HepG2 (cell line): ENCODE measurements around the gene VCPKMT. TPM values are rescaled to one million over a fixed set of nuclear protein-coding genes. Genes with fewer than 3 reads are reported as not detected.

Source experiments
- ATAC-seq: fragments of 200-7000 bp; cut with Tn5 transposase; 3 replicates; pipeline ENCODE4 v1.9.1; 2020; ENCODE audit warnings: mild to moderate bottlenecking, moderate library complexity
- BruUV-seq: library from RNA; stranded (reverse); fragments of 400-500 nt; replicated peaks from 2 replicates; lab custom pipeline; 2021; lab: Mats Ljungman, UMichigan
- CTCF ChIA-PET: fragments of 300-600 bp; formaldehyde crosslinking; extraction: SDS; loops from one replicate; lab custom pipeline; 2021; ENCODE audit warnings: low total read pairs, inconsistent platforms, low intra/inter-chr PET ratio; lab: Yijun Ruan, JAX
- POLR2A ChIA-PET: fragments of 350-600 bp; sonication (Branson Sonifier 250); formaldehyde crosslinking; loops from one replicate; lab custom pipeline; 2020; ENCODE audit warnings: antibody characterized with exemption, inconsistent platforms; lab: Yijun Ruan, JAX
- DNase-seq: peaks from one replicate; pipeline ENCODE4 v3.0.0-alpha.2; 2015; ENCODE audit warnings: low spot score
- FAIRE-seq: peaks from 3 replicates; lab custom pipeline; 2011; peaks lifted over from hg19 to GRCh38; lab: Jason Lieb, UNC
- H2AFZ ChIP-seq: one replicate; pipeline ENCODE4 v1.6.1; 2011; ENCODE audit warnings: low read length, inconsistent platforms
- H3K27ac ChIP-seq: fragments of 300-600 bp; 3 replicates; pipeline ENCODE4 v1.8.0; 2011; ENCODE audit warnings: mixed run types, mild to moderate bottlenecking, mixed read lengths, low read length, inconsistent platforms; ENCODE audit not compliant: insufficient read depth; ENCODE audit errors: extremely low read length
- H3K27me3 ChIP-seq, 2 experiments: fragments of 200-600 bp in 1 of 2; 2 replicates in 1 of 2; 3 replicates in 1 of 2; pipeline versions ENCODE4 v1.6.0 to v1.8.0; 2011; ENCODE audit warnings: low read length in 2 of 2, mild to moderate bottlenecking in 2 of 2, moderate library complexity in 2 of 2, inconsistent platforms in 1 of 2; ENCODE audit not compliant: insufficient read depth in 2 of 2, control insufficient read depth in 1 of 2
- H3K36me3 ChIP-seq, 2 experiments: fragments of 200-600 bp in 1 of 2; replicated peaks in 1 of 2; 2 replicates in 1 of 2; 3 replicates in 1 of 2; pipeline versions ENCODE4 v1.5.1 to v1.8.0; 2011; ENCODE audit warnings: low read length in 2 of 2, inconsistent platforms in 1 of 2; ENCODE audit not compliant: insufficient read depth in 2 of 2, control insufficient read depth in 1 of 2
- H3K4me1 ChIP-seq: 2 replicates; pipeline ENCODE4 v1.5.1; 2012; ENCODE audit warnings: low read length, inconsistent platforms; ENCODE audit not compliant: insufficient read depth
- H3K4me2 ChIP-seq: 2 replicates; pipeline ENCODE4 v1.6.0; 2011; ENCODE audit warnings: low read depth, low read length, inconsistent platforms
- H3K4me3 ChIP-seq, 3 experiments: fragments of 200-600 bp in 1 of 3; sonication (generic), shearing (Covaris generic) in 1 of 3; replicated peaks in 1 of 3; 2 replicates each; pipeline ENCODE4 v1.5.1; 2011 to 2016; ENCODE audit warnings: low read length in 3 of 3, inconsistent platforms in 2 of 3, low read depth in 2 of 3, mild to moderate bottlenecking in 2 of 3, control low read depth in 1 of 3, mixed read lengths in 1 of 3; ENCODE audit not compliant: insufficient read depth in 1 of 3
- H3K79me2 ChIP-seq: one replicate; pipeline ENCODE4 v1.6.1; 2011; ENCODE audit warnings: low read length, inconsistent platforms; ENCODE audit not compliant: insufficient read depth
- H3K9ac ChIP-seq: 2 replicates; pipeline ENCODE4 v1.6.0; 2011; ENCODE audit warnings: mild to moderate bottlenecking, low read depth, low read length, inconsistent platforms; ENCODE audit not compliant: insufficient read depth
- H3K9me3 ChIP-seq: 2 replicates; pipeline ENCODE4 v1.5.1; 2012; ENCODE audit warnings: mild to moderate bottlenecking, low read length
- H4K20me1 ChIP-seq: 2 replicates; pipeline ENCODE4 v1.6.0; 2011; ENCODE audit warnings: inconsistent platforms, mild to moderate bottlenecking, low read length, moderate library complexity; ENCODE audit not compliant: insufficient read depth
- ATF1 ChIP-seq: IDR thresholded peaks from 2 replicates; pipeline ENCODE4 v1.6.1; 2016; ENCODE audit warnings: mild to moderate bottlenecking, control low read depth
- CEBPB ChIP-seq: IDR thresholded peaks from 2 replicates; pipeline ENCODE4 v1.6.1; 2011; ENCODE audit warnings: low read depth, low read length, improper control_type of control experiment, borderline replicate concordance
- FOXC1 ChIP-seq: sonication (generic); formaldehyde crosslinking; IDR thresholded peaks from 2 replicates; pipeline ENCODE4 v1.8.0; 2022; ENCODE audit warnings: mild to moderate bottlenecking, missing genetic modification reagents, borderline replicate concordance
- GLI4 ChIP-seq: sonication (generic); formaldehyde crosslinking; IDR thresholded peaks from 2 replicates; pipeline ENCODE4 v1.5.1; 2020; ENCODE audit warnings: missing genetic modification reagents, mild to moderate bottlenecking, moderate library complexity, borderline replicate concordance
- ISX ChIP-seq: sonication (generic); formaldehyde crosslinking; conservative IDR thresholded peaks from 2 replicates; pipeline ENCODE4 v1.5.0; 2020; ENCODE audit warnings: missing genetic modification reagents
- MBNL3 ChIP-seq: fragments of 250-450 bp; sonication (Bioruptor Pico); conservative IDR thresholded peaks from 2 replicates; pipeline ENCODE4 v1.8.0; 2022; ENCODE audit warnings: mild to moderate bottlenecking, inconsistent platforms
- NFE2L1 ChIP-seq: sonication (generic); formaldehyde crosslinking; IDR thresholded peaks from 2 replicates; pipeline ENCODE4 v1.4.0; 2020; ENCODE audit warnings: missing genetic modification reagents, mild to moderate bottlenecking, borderline replicate concordance
- SIN3A ChIP-seq: IDR thresholded peaks from 2 replicates; pipeline ENCODE4 v1.6.1; 2011; ENCODE audit warnings: low read depth, mild to moderate bottlenecking, control low read depth, low read length, borderline replicate concordance
- TFDP2 ChIP-seq: sonication (generic); formaldehyde crosslinking; IDR thresholded peaks from 2 replicates; pipeline ENCODE4 v1.4.0; 2020; ENCODE audit warnings: missing genetic modification reagents
- THAP11 ChIP-seq: IDR thresholded peaks from 2 replicates; pipeline ENCODE4 v1.6.1; 2016; ENCODE audit warnings: missing biosample characterization, missing genetic modification reagents
- ZNF207 ChIP-seq: fragments of 450-650 bp; IDR thresholded peaks from 2 replicates; pipeline ENCODE4 v1.6.1; 2016; ENCODE audit warnings: antibody characterized with exemption, borderline replicate concordance
- ZNF460 ChIP-seq: sonication (generic); formaldehyde crosslinking; IDR thresholded peaks from 2 replicates; pipeline ENCODE4 v1.5.1; 2020; ENCODE audit warnings: missing genetic modification reagents, mild to moderate bottlenecking, borderline replicate concordance
- ZNF503 ChIP-seq: sonication (generic); formaldehyde crosslinking; IDR thresholded peaks from 2 replicates; pipeline ENCODE4 v1.4.0; 2020; ENCODE audit warnings: missing genetic modification reagents
- ZNF841 ChIP-seq: sonication (generic); formaldehyde crosslinking; IDR thresholded peaks from 2 replicates; pipeline ENCODE4 v1.8.1; 2023; ENCODE audit warnings: missing genetic modification reagents, borderline replicate concordance
- ZSCAN22 ChIP-seq: sonication (generic); formaldehyde crosslinking; IDR thresholded peaks from 2 replicates; pipeline ENCODE4 v1.4.0; 2020; ENCODE audit warnings: mild to moderate bottlenecking, missing genetic modification reagents
- WGBS: methylation state at CpG from one replicate; pipeline ENCODE4 v1.1.6; 2017; ENCODE audit warnings: low lambda C conversion rate; 5-methylcytosine and 5-hydroxymethylcytosine counted together
- in situ Hi-C: cut with HindIII; loops from 2 replicates; pipeline ENCODE4 v1.10.0; 2017; ENCODE audit warnings: low pct_unique_long_range_greater_than_20kb; ENCODE audit not compliant: extremely low pct_ligation_motif_present
- intact Hi-C: fragments of 100-400 bp; cut with micrococcal nuclease; formaldehyde crosslinking; loops from one replicate; pipeline ENCODE4 v1.10.0; 2022; ENCODE audit not compliant: unreplicated experiment
- polyA plus RNA-seq, 8 experiments: library from polyadenylated mRNA; depleted of rRNA in 3 of 8; stranded (reverse) in 7 of 8; unstranded in 1 of 8; fragments of >200 nt; fragmentation: Illumina TruSeq in 4 of 8; extraction: Trizol in 4 of 8; gene quantifications; 2 replicates each; pipeline versions ENCODE4 v1.2.1 to v1.2.3, GENCODE V29; 2011 to 2016; ENCODE audit warnings: low read depth in 4 of 8, missing spikeins in 1 of 8, mixed read lengths in 1 of 8; ENCODE audit not compliant: insufficient read depth in 1 of 8
- total RNA-seq, 5 experiments: library from RNA; depleted of rRNA; stranded (reverse); fragments of >200 nt; fragmentation: Illumina TruSeq; extraction: Trizol; gene quantifications; 2 replicates each; pipeline ENCODE4 v1.2.3, GENCODE V29; 2016; ENCODE audit warnings: low read depth in 1 of 5

The VCPKMT gene
- total and polyA plus RNA-seq, 2 of the 13 experiments (the other 11 are each of a cell fraction or from before 2014, with no cell fraction given): 3.9 to 5.4 TPM

GRCh38 chr14:50117456-50117855 is 1.1 kb upstream of the VCPKMT start:
- WGBS: 97% methylated on average over 2 of the region's 2 CpGs
- Histone ChIP-seq H3K27ac (no peak overlapping the region), H3K9ac (no peak overlapping the region)
- TF ChIP-seq GLI4 (CRISPR knock-in tag): no peak
- TF ChIP-seq ZNF460 (CRISPR knock-in tag): no peak
- TF ChIP-seq FOXC1 (CRISPR knock-in tag): no peak
- TF ChIP-seq ATF1 (CRISPR knock-in tag): no peak
- no peak for TF ChIP-seq ZSCAN22
- TF ChIP-seq ISX (CRISPR knock-in tag): no peak
- no peak for TF ChIP-seq MBNL3 (CRISPR knock-in tag)
- no peak for TF ChIP-seq TFDP2 (CRISPR knock-in tag)
- no peak for TF ChIP-seq THAP11 (CRISPR knock-in tag)
- TF ChIP-seq CEBPB: no peak
- no peak for TF ChIP-seq ZNF207
- TF ChIP-seq ZNF841: no peak
- TF ChIP-seq SIN3A: no peak
- TF ChIP-seq NFE2L1 (CRISPR knock-in tag): no peak
- no peak for TF ChIP-seq ZNF503
- TF ChIP-seq, all 625 proteins: peak for 0
- Histone ChIP-seq H3K4me3 (no peak overlapping the region), H3K79me2 (peaks cover 17% of the 10 kb centered on the region), H3K4me1 (peaks cover 20% of the 10 kb centered on the region), H3K36me3 (peaks cover 3 to 13% of the 10 kb centered on the region in 2 experiments; a peak in 4 of 5 replicates), H3K27me3 (no peaks in the 10 kb centered on the region), H3K4me2 (no peak overlapping the region), H2AFZ (no peak overlapping the region), H3K9me3 (no peaks in the 10 kb centered on the region), H4K20me1 (no peaks in the 10 kb centered on the region)
- in situ Hi-C loops (no loop called here), intact Hi-C loops (no loop called here)
- DNase-seq (no peak), ATAC-seq (no peak), FAIRE-seq (no peak)
- POLR2A ChIA-PET: interaction anchor here (1.5 to 1.6 kb wide), 2 partner anchors 238 to 255 kb away, joined by 4 to 17 read pairs; no protein-coding TSS in a partner anchor
- no TSS peak for BruUV-seq
- CTCF ChIA-PET: no interaction called here
